NCI-H2081 (cell line): ENCODE measurements around the gene ANKRD39.

Source experiments
- DNase-seq, 2 experiments: peaks; one replicate each; lab custom pipeline; 2025; lab: John Stamatoyannopoulos, UW

Gene ANKRD39

DNA sequence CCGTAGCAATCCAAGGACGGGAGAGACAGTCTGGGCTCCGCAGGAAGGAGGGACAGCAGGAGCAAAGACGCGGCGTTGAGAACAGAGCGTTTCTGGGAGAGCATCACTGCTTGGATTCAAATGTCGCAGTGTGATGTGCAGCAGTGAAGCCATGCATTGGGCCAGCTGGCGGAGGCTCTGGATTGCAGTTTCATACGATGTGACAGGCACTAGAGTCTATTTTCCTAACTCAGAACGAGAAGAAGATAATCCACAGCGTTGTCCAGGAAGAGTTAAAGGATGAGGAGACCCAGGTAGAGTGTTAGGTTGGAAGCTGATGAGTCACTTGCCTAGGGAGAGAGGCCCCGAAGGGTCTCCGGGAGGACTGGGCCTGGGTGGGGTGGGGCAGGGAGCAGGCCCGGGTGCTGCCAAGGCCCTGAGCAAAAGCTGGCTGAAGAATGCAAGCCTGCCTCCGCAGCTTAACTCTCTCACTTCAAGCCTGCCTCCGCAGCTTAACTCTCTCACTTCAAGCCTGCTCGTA lies 29.7 kb upstream of the ANKRD39 start:
- no peak for DNase-seq

DNA sequence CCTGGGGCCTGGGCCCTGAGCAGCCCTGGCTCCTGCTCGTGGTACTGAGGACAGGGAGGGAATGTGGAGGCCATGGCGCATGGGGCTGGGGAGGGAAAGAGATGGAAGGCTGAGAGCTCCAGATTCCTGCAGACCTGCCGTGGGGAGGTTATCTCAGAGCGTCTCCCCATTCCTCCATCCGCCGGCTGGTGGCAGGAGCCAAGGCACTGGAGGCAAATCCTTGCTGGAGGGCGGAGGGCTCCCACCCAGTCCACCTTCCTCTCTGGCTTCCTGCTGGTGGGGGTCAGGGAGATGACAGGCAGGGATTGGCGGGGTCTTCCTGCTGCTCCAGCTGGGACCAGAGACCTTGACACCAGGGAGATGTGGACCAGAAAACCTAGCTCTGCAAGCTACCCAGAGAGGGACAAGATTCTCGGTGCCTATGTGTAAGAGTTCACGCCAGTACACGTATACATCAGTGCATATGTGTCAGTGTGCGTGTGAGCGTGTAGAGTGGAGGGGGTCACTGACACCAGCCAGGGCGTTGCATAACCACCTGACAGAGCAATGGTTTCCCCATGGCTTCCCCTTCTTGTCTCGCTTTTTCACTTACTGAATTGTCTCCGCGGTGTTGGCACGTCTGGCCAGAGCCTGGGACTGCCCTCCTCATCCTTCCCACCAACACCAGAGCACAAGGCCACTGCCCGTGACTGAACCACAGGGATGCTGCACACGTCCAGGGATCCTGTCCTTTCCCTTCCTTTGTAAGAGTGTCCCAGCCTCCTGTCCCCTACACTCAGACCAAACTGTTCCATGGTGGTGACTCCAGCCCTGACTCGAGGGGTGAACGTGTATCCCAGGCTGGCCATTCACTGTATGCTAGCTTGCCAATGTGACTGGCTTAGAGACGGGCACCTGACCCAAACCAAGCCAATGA lies 27.9 kb upstream of the ANKRD39 start:
- DNase-seq: no peak

GRCh38 chr2:96884299-96885094 lies 26.7 kb upstream of the ANKRD39 start:
- DNase-seq: no peak

- no peak for DNase-seq
Observed at GRCh38 chr2:96883306-96883705, 25.5 kb upstream of the ANKRD39 start.

- DNase-seq: no peak
Observed at GRCh38 chr2:96882906-96883305, 25.1 kb upstream of the ANKRD39 start.

GRCh38 chr2:96882230-96882629 lies 24.4 kb upstream of the ANKRD39 start:
- DNase-seq: no peak

- DNase-seq: no peak
Observed at GRCh38 chr2:96881349-96882195, 23.8 kb upstream of the ANKRD39 start.

GRCh38 chr2:96880891-96881273 lies 23.1 kb upstream of the ANKRD39 start:
- no peak for DNase-seq

GRCh38 chr2:96879545-96880040 lies 21.8 kb upstream of the ANKRD39 start:
- no peak for DNase-seq

- DNase-seq: no peak
Observed at GRCh38 chr2:96878796-96879544, 21.2 kb upstream of the ANKRD39 start.

DNA sequence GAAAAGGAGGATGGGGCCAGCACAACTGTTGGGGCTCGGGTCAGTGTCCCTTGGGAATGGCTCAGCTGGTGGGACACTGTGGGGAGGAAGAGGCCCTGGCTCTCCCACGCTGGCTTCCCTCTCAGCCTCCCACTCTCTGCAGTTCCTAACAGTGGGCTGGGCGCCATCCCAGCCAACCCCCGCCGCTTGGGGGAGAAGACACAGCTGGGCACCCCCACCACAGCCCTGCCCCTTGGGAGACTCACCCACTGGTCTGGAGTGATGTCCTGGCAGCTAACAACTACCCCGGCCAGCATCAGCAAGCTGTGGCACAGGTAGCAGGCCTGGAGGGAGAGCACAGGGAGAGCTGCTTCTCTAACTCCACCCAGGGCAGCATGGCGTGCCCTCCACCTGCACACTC lies 20.4 kb upstream of the ANKRD39 start:
- DNase-seq: no peak

DNA sequence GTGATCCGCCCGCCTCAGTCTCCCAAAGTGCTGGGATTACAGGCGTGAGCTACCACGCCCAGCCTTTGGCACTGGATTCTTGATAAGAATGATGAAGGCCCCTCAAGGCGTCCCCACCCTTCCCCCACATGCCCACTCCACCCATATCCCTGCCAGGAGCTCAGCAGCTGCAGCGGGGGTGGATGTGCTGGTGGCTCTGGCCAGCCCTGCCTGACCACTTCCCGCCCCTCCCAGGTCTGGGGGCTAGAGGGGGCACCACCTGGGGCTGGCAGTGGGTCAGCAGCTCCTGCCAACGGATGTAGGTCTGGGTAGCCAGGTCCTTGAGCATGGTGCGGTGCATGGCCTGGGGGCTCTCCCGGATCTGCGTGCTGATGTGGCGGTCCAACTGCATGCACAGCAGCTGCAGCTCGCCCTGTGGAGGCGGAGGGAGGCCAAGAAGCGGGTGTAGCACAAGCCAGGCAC lies 19.8 kb upstream of the ANKRD39 start:
- no peak for DNase-seq

DNA sequence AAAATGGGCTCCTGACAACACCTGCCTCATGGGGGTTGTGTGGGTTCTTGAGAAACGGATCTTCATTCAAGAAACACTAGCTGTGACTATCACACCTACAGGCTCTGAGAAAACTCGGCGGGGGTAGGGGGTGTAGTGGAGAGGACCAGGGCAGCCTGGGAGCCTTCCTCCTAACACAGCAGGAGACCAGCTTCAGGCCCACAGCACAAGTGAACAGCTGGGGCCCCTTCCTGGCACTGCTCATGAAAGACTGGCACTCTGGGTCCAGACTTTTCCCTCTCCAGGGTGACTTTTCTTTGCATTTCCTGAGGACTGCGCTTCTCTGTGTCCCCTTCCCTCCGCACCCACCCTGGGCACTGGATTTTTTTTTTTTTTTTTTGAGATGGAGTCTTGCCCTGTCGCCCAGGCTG lies 19.2 kb upstream of the ANKRD39 start:
- no peak for DNase-seq

GRCh38 chr2:96876269-96877041 lies 18.6 kb upstream of the ANKRD39 start:
- no peak for DNase-seq

- DNase-seq: no peak
Observed at GRCh38 chr2:96875498-96876268, 17.9 kb upstream of the ANKRD39 start.

DNA sequence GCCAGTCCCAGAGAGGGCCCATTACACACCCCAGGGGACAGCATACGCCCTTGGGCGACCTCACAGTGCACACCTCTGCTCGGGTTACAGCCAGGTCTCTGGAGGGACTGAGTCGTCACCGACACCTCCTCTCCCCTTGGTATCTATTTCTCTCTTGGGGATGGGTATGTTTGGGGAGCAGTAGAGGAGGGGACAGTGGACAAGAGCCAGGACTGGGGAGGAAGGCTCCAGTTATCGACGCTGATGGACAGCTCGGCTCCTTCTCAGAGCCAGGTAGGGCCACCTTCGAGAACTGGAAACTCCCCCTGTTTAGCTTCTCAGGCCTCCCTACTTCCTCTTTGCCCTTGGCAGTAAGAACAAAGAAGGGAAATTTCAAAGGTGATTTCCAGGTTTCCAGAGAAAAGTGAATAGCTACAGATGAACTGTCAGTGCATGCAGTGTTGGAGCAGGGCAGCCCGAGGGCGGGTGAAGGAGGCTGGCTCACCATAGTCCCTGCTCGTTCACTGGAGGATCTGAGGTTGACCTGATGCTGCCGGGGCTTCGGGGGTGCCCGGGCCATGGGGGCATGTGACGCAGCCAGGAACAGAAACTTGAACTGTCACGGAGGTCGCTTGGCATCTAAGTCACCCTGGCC lies 16.5 kb upstream of the ANKRD39 start:
- DNase-seq: no peak

- DNase-seq: no peak
Observed at GRCh38 chr2:96873651-96874096, 15.9 kb upstream of the ANKRD39 start.

DNA sequence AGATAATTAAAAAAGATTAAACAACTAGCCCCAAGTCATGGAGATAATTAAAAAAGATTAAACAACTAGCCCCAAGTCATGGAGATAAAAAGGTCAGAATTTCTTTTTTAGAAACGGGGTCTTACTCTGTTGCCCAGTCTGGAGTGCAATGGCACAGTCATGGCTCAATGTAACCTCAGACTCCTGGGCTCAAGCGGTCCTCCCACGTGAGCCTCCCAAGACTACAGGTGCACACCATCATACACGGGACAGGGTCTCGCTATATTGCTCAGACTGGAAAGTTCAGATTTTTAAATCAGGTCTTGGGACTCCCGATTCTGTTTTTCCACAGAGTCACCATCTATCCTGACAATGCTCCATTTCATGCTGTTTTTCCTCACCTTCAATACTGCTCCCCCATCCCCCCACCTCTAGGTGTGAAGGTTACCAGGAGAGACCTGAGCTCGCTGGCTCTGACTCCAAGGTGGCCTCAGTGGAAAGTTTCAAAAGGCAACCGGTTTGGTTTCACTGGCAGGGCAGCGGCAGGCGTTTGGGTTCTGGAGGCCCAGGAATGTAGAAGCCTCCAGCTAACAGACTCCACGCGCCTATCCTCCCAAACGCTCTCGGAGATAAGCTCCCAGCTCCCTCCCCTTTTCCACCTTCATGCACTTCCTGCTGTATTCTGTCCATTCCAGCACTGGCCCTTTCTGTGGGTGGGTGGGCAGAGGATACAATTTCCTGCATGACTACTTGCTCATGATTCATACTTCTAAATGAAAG lies 15.0 kb upstream of the ANKRD39 start:
- DNase-seq: no peak
